ENCODE data around the gene RIC1. TPM values are rescaled to one million over a fixed set of nuclear protein-coding genes. Genes with fewer than 3 reads are reported as not detected.
"Not testable (repeated sequence)": the region's sequence is repeated elsewhere in the genome, so short reads cannot be mapped to it uniquely, and the experiment has no call there.

Gene RIC1
- total RNA-seq, 1 experiment from 2014 or later, result 13.8 TPM

DNA sequence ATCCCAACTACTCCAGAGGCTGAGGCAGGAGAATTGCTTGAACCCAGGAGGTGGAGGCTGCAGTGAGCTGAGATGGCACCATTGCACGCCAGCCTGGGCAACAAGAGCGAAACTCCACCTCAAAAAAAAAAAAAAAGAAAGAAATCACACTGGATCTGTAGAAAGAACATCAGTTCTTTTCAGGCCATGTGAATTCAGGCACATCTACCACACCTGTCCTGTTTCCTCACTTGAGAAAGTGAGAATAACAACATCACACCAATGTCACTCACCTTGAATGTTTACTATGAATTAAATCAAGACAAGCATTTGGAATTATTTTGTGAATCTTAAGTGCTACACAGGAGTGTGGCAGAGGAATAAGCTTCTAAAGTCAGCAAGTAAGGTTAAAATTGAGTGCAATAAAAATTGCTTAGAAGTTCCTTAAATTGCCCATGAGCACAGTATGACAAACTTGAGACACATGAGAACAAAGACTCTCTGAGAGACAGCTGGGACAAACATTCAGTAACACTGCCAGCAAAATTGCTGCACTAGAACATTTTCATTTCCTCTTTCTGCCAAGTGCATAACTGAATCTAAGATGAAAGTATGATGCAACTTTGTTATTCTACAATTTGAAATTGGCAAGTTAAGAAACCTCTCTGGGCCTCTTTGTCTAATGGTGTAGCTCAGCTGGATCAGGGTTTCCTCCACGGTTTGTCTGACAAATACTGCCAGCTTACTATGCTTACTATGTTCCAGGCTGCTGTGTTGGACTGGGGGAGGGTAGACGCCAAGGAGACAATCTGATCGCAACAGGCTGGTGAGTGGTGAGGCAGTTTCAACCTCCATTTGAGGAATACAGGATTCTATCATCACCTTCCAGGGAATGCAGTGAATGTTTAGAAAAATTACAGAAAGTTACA is 1.9 kb upstream of the RIC1 start:
- Histone ChIP-seq H3K4me2 (peak overlapping the region; percentile 81), H3K36me3 (ENCODE audit: low read depth) (no peaks in the 10 kb centered on the region), H4K20me1 (ENCODE audit: insufficient read depth) (no peaks in the 10 kb centered on the region), H3K27ac (peak overlapping the region; percentile 69), H3K4me3 (peak overlapping the region; percentile 83; the same call in 1 of the 2 replicates), H3K9me3 (ENCODE audit: insufficient read depth, low read depth) (no peaks in the 10 kb centered on the region), H3K9me2 (ENCODE audit: insufficient read depth) (no peaks in the 10 kb centered on the region), H3F3A (ENCODE audit: insufficient read depth, low read depth) (peaks cover 28% of the 10 kb centered on the region), H2AFZ (peak overlapping the region; percentile 96), H3K4me1 (replicated peaks; ENCODE audit: insufficient read depth) (peaks cover 36% of the 10 kb centered on the region), H3K27me3 (ENCODE audit: insufficient read depth, low read depth) (no peaks in the 10 kb centered on the region), H3K79me2 (ENCODE audit: low read depth) (peaks cover 42% of the 10 kb centered on the region)
- intact Hi-C loops (cut with micrococcal nuclease; ENCODE audit: unreplicated experiment), result no loop called here
- TF ChIP-seq CTCF (conservative IDR thresholded peaks at IDR 0.05) (no peak), EZH2 (IDR thresholded peaks at IDR 0.05; ENCODE audit: low read depth) (no peak)
- CTCF ChIA-PET, result no interaction called here
- POLR2A ChIA-PET (ENCODE audit: unreplicated experiment), result no interaction called here
- no TSS peak for BruUV-seq (replicated peaks)
- DNase-seq, result peak in 1 of 2 experiments; percentile 55

DNA sequence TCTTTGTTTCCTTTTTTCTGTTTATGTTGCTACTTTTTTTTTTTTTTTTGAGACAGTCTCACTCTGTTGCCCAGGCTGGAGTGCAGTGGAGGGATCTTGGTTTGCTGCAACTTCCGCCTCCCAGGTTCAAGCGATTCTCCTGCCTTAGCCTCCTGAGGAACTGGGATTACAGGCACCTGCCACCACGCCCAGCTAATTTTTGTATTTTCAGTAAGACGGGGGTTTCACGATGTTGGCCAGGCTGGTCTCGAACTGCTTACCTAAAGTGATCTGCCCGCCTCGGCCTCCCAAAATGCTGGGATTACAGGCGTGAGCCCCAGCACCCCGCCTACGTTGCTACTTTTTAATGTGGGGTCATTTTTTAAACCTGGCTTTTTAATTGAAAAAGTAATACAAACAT is 1.2 kb upstream of the RIC1 start:
- DNase-seq; CTCF ChIA-PET; H3K36me3 ChIP-seq (ENCODE audit: low read depth); BruUV-seq (replicated peaks); H3K27me3 ChIP-seq (ENCODE audit: insufficient read depth, low read depth); H3K9me2 ChIP-seq (ENCODE audit: insufficient read depth); H3K9me3 ChIP-seq (ENCODE audit: insufficient read depth, low read depth); POLR2A ChIA-PET (ENCODE audit: unreplicated experiment); H4K20me1 ChIP-seq (ENCODE audit: insufficient read depth); intact Hi-C loops (cut with micrococcal nuclease; ENCODE audit: unreplicated experiment): not testable (repeated sequence)
- H3F3A ChIP-seq (ENCODE audit: insufficient read depth, low read depth), result peaks cover 21% of the 10 kb centered on the region; the same call in 1 of the 2 replicates
- H3K27ac ChIP-seq, result peak overlapping the region; percentile 69
- H3K4me2 ChIP-seq, result peak overlapping the region; percentile 81
- H3K4me3 ChIP-seq, result peak overlapping the region; percentile 83
- H3K79me2 ChIP-seq (ENCODE audit: low read depth), result peaks cover 49% of the 10 kb centered on the region
- H2AFZ ChIP-seq, result peak overlapping the region; percentile 96
- peaks cover 36% of the 10 kb centered on the region for H3K4me1 ChIP-seq (replicated peaks; ENCODE audit: insufficient read depth)

- no peaks in the 10 kb centered on the region for H4K20me1 ChIP-seq (ENCODE audit: insufficient read depth)
- peak overlapping the region; percentile 69 for H3K27ac ChIP-seq
- no peaks in the 10 kb centered on the region for H3K9me3 ChIP-seq (ENCODE audit: insufficient read depth, low read depth)
- H3K36me3 ChIP-seq (ENCODE audit: low read depth), result no peaks in the 10 kb centered on the region
- ChIA-PET CTCF (no interaction called here), POLR2A (ENCODE audit: unreplicated experiment) (interaction anchor here (0.5 to 0.7 kb wide), 3 partner anchors 110 to 379 kb away, joined by 5 to 7 read pairs (median 6); no protein-coding TSS in a partner anchor)
- peak in 1 of 2 experiments; percentile 1 for DNase-seq
- TF ChIP-seq EZH2 (IDR thresholded peaks at IDR 0.05; ENCODE audit: low read depth) (no peak), CTCF (conservative IDR thresholded peaks at IDR 0.05) (no peak)
- peak overlapping the region; percentile 83 for H3K4me3 ChIP-seq
- peaks cover 54% of the 10 kb centered on the region for H3K79me2 ChIP-seq (ENCODE audit: low read depth)
- no peaks in the 10 kb centered on the region for H3K9me2 ChIP-seq (ENCODE audit: insufficient read depth)
- no peaks in the 10 kb centered on the region for H3K27me3 ChIP-seq (ENCODE audit: insufficient read depth, low read depth)
- H3F3A ChIP-seq (ENCODE audit: insufficient read depth, low read depth), result peaks cover 16% of the 10 kb centered on the region; the same call in 1 of the 2 replicates
- peak overlapping the region; percentile 81 for H3K4me2 ChIP-seq
- peak overlapping the region; percentile 96 for H2AFZ ChIP-seq
- TSS peak; percentile 72 for BruUV-seq (replicated peaks)
- peaks cover 41% of the 10 kb centered on the region for H3K4me1 ChIP-seq (replicated peaks; ENCODE audit: insufficient read depth)
- intact Hi-C loops (cut with micrococcal nuclease; ENCODE audit: unreplicated experiment), result no loop called here
Observed at GRCh38 chr9:5628183-5628529, 751 bp upstream of the RIC1 start.
